ENCODE data around the gene THOP1.

The THOP1 gene

DNA sequence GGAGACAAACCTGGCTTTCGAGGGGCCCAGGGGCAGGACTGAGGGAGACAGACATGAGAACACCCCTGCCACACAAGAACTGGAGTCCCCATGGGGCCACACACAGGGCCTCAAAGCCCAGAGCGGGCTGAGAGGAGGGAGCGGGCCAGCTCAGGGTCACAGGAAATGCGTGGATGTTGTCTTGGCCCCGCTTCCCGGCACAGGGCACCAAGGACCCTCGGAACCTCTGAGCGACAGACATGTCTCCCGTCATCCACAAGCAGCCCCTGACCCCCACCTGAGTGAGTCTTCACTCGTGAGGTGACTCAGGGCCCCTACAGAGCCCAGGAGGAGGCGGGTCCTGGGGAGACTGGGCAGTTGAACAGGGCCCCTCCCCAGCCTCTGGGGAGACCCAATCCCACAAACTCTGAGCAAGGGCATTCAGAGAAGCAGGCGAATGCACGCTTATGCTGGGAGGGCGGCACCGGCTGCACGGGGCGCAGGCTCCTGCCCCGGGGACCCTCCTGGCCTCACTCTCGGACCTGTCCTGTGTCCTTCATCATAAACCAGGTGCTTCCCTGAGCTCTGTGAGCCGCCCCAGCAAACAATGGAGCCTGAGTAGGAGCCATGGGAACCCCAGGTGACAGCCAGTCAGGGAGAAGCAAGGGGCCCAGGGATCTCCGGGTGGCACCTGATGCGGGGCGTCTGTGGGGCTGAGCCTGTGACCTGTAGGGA is 22.4 kb upstream of the THOP1 start:
- no peak for DNase-seq (ENCODE audit: low read depth)

DNA sequence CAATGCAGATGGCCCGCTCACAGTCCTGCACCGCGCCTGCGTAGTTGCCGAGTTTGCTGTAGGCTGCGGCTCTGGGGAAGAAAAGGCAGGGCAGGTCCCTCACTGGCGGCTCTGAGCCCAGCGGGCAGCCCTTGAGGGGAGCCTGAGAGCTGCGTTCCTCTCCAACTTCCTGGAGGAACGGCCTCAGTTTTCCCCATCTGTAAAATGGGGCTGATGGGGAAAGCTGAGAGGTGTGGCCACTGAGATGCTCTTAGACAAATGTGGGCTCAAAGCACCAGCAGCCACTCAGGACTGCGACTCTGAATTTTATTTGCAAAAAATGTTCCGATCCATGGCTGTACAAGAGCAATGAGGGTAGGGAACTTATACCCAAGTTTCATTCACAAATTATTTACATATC is 21.6 kb upstream of the THOP1 start:
- no peak for DNase-seq (ENCODE audit: low read depth)

DNA sequence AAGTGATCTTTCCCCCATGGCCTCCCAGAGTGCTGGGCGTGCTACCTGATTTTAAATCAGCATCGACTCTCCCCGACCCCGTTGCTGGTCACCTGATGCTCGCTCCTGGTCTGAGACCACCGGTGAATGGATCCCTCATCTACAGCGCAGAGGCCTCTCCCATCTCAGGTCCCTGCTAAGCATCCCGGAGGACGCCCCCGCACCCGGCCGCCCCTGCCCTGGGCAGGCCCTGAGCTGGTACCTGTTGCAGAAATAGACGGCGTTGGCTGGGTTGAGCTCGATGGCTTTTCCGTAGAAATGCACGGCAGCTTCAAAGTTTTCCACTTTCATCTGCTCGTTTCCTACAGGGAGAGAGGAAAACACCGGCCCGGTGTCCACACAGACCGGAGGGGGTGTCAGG is 20.4 kb upstream of the THOP1 start:
- DNase-seq (ENCODE audit: low read depth): no peak

DNA sequence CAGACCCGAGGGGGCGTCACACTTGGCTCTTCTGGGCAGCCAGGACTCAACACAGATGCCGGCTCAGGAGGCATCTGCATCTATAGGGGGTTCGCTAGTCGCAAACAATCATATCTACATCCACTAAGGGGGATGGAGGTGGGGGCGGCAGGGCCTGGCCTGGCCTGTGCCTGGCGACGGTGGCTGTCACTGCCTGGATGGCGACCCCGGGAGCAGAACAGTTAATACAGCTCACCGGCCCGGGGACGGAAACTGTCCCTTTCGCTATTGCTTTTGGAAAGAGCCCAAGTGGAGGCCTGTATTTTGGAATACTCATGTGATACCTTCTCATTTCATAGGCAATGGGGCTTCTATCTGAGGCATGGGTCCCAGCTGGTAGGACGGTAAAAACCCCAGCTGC is 19.9 kb upstream of the THOP1 start:
- DNase-seq (ENCODE audit: low read depth): no peak

DNA sequence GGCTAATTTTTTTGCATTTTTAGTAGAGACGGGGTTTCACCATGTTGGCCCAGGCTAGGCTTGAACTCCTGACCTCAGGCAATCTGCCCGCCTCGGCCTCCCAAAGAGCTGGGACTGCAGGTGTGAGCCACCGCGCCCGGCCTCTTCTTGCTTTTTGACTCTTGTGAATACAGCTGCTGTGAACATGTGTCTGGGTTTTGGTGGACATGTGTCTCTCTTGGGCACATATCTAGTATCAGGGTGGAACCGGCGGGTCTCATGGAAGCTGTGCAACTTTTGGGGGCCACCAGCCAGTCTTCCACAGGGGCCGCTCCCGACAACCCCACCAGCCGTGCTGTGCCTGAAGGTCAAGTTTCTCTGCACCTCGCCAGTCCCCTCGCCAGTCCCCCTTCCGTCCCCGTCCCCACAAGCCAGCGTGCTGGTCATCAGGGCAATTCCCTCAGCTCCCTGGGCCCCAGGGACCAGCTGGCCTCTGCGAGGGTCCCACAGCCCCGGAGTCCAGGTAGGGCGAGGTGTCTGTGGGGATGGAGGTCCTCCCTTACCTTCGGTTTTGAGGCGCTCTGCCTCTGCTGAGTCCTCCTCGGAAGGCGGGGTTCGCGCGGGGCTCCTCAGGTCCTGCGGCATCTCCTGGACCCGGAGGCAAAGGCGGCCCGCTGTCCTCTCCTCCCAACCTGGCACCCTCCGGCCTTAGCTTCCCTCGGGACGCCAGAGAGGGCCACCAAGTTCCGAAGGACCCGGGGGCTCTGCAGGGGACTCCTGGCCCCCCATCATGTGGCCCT is 18.5 kb upstream of the THOP1 start:
- DNase-seq (ENCODE audit: low read depth): no peak

DNA sequence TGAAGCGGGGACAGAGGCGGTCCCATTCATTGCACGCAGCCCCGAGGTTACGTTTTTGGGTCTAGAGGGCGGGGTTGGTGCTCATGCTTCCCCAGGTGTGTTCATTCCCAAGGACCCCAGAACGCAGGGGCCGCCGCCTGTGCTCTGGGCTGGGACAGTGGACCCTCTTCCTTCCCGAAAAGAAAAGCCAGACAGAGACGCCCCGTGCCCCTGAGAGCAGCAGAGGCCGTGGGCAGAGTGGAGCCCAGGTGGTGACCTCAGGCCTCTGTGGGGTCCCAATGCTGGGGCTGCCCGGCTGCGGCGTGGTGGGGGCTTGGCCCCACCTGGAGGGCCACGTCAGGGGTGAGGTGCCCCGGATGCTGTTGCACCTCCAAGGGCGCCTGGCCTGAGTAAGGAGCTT is 17.6 kb upstream of the THOP1 start:
- DNase-seq (ENCODE audit: low read depth): no peak

DNA sequence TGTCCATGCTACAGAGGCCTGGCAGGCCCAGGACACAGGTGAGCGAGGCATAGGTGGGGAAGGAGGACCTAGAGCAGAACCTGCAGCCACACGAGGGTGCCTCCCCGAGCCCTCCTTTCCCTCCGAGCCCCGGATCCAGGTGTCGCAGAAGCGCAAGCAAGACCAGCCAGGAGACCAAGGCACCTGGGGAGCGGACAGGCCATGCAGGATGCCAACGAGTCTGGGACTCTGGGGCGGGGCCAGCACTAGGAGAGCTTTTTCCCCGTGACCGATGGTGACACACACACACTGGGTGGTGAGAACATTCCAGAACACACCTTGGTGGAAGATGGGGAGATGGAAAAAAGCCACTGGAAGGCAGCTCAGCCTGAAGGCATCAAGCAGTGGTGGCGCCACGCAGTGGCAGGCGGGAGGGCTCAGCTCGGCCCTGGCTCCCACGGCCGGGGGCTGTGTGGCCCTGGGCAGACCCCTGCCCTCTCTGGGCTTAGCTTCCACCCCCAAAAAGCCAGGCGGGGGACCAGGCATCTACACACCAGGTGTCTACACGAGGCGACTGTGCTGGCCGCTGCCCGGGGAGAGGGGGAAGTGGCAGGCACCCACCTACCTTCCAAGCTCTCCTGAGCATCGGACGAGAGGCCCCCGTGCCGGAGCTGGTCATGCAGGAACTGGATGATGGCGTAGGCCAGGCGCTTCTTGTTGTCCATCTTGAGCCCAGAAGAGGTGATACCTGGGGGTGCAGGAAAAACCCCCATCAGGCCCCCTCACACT is 16.8 kb upstream of the THOP1 start:
- no peak for DNase-seq (ENCODE audit: low read depth)

DNA sequence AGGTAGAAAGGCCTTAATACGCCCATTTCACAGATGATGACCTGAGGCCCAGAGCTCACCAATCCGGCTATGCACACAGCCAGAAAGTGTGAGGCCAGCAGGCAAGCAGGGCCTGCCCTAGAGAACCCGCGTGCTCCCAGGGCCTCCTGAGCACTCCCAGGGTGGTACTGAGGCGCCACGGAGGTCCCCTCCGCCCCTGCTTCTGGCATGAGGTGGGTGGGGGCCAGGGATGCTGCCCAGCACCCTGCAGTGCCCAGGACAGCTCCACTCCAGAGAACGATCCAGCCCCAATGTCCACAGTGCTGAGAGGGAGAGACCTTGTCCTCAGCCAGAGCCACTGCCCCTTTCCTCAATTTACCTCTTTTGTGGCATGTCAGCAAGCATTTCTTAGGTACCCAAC is 16.1 kb upstream of the THOP1 start:
- no peak for DNase-seq (ENCODE audit: low read depth)

DNA sequence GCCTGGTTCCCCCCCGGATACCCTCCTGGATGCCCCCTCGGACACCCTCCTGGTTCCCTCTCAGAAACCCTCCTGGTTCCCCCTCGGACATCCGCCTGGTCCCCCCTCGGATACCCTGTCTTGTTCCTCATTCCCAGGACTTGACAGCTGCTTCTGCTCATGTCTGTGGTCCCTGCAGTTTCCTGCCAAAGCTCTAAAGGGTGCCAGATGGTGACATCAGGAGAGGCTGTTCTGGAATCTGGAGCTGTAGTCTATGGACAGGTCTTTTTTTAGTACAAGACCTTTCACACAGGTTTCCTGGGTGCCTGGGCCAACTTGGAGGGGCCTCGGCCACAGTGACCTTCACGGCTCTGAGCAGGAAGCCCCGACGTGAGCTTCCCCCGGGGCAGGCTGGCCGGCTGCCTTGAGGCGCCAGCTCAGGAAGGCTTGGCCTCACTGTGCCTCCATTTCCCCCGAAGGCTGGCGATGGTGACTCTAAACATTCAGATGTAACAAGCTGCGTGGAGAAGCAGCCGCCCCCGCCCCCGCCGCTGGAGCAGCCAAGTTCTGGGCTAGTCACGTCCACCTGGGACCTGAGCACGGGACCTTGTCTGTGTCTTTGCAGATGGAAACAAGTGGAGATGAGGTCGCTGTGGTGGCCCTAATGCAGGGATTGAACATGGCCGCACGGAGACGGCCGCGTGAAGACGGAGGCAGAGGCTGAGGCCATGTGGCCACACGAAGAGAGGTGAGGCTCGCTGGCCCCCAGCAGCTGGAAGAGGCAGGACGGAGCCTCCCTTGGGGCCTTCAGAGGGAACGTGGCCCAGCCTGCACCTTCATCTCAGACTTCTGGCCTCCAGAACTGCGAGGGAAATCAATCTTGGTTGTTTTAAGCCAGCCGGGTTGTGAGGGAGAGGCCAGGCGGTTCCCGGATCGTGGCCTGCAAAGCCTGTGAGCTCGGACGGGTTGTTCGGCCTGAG is 15.0 kb upstream of the THOP1 start:
- DNase-seq (ENCODE audit: low read depth): no peak

DNA sequence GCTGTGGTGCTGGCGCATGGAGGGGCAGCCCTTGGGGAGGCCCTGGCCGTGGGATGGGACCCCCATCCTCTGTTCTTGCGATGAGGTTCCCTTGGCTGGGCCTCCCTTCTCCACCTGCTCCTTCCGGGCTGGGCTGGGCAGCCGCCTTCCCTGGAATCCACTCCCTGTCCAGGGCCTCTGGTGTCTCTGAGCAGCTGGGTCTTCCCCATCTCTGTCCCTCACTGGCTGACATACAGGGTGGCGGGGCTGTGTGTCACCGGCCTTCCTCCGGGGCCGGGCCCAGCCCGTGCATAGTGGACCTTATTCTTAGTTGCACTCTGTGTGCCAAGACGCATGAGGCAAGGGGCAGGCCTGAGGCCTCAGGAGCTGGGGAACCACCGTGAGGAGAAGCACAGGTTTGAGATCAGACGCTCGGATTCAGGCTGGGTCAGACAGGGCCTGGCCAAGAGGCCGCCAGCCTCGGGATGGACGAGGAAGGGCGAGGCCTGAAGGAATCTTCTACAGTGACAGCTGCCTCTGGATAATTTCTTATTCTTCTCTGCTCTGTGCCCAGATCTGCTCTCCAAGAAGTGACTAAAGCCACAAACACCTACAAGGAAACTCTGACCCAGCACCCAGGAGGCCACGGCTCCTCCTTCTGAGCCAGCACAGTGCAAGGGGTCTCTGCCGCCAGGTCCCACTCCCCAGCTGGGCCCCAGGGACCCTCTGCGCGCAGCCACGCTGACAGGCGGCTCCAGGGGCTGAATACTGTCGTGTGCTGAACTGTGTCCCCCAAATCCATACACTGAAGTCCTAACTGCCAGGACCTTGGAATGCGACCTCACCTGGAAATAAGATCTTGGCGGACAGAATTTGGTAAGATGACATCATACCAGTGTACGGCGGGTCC is 13.3 kb upstream of the THOP1 start:
- no peak for DNase-seq (ENCODE audit: low read depth)

DNA sequence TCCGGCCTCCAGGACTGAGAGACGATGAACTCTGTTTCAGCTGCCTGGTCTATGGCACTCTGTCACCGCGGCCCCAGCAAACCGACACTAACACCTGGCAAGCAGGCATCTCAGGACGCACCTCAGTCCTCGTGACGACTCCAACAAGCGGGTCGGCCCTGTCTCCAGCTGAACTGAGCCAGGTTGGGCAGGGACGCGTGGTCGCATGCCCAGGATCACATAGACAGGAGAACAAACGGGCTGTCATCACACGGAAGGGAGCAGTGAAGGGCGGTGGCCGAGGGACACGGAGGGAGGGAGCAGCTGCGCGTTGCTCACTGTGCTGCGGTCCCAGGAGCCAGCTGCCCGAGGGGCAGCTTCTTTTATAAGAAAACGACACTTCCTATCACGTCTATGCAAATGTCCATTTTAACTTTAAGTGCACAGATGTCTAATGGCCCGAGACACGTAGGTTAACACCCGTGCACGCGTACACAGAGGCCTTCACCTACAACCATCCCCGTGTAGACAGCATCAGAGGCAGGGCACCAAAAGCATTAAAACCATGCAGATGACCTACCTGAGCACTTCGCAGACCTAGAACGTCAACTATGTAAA is 11.1 kb upstream of the THOP1 start:
- no peak for DNase-seq (ENCODE audit: low read depth)

DNA sequence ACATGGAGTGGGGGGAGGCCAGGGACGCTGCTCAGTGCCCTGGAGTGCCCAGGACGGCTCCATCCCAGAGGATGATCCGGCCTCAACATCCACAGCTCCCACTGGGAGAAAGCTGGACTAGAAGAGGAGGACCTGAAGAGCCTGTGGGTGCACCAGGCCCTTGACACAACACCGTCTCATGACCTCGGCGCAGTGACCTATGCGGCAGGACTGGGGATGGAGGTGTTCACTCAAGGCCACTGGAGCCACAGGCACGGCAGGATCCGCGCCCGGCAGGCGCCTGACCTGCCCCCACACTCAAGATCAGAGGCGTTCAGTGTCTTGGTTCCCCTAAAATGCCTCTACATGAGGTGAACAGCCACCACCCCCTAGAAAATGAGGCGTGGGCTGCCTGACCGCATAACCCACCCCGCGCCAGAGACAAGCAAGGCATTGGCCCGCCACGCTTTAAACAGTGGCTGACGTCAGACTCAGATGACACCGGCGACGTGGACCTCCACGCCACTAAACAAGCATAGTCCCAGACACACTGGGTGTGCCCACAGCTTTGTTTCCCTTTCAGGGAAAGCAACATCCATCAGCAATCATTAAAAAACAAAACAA is 10.2 kb upstream of the THOP1 start:
- DNase-seq (ENCODE audit: low read depth): no peak

DNA sequence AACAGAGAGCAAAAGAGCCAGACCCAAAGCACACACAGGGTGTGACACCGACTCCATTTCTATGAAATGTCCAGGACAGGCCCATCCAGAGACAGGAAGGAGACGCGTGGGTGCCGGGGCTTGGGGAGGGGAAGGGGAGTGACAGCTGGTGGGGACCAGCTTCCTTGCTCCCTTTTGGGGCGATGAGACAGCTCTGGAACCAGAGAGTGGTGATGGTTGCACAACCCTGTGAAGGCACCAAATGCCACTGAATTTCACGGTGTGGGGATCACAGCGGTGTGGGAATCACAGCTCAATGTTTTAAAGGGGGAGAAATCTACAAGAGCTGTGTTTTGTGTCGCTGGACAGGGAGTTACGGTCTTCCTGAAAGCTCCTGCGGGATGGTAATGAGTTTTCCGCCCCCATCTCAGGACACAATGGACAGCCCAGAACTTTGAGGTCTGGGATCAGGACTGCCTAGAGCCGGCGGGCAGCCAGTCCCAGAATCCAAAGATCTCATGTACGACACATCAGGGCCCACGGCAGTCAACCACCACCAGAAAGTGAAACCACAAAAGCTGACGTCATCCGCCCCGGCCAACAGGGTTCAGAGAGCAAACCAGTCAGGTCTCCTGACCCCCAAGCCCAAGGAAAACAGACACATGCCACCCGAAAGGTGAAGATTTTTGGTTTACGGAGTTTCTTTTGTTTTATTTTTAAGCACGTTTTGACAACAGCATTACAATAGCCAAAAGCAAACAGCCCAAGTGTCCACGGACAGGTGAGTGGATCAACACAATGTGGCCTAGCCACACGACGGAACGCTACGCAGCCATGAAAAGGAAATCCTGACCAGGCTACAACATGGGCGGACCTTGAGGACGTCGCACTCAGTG is 9.5 kb upstream of the THOP1 start:
- peak; percentile 54 for DNase-seq (ENCODE audit: low read depth)

DNA sequence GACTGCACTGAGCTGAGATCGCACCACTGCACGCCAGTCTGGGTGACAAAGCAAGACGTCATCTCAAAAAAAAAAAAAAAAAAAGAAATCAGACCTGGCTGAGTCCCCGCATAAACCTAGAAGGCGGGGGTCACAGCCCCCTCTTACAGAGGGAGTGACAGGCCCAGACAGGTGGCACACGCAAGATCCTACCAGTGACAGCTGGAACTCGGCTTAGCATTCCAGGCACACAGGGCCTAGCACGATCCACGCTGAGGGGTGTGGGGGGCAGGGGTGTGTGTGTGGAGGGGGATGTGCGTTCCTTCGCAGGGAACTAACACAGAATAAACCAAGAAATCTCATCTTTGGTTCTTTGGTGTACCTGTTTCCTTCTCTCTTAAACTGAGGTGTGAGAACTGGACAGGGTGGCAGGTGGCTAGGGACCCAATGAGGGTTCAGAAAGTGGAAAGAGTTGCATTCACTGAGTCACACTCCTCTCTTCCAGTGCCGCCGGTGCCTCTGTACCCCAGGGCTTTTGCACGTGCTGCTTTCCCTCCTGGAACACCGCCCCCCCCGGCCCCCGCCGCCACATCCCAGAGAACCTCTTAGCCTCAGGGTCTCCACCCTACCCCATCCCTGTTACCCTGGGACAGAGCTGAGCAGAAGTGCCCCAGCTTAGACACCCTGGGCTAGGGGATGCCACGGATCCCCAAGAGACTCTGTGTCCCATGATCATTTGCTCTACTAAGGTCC is 7.2 kb upstream of the THOP1 start:
- DNase-seq (ENCODE audit: low read depth): no peak

DNA sequence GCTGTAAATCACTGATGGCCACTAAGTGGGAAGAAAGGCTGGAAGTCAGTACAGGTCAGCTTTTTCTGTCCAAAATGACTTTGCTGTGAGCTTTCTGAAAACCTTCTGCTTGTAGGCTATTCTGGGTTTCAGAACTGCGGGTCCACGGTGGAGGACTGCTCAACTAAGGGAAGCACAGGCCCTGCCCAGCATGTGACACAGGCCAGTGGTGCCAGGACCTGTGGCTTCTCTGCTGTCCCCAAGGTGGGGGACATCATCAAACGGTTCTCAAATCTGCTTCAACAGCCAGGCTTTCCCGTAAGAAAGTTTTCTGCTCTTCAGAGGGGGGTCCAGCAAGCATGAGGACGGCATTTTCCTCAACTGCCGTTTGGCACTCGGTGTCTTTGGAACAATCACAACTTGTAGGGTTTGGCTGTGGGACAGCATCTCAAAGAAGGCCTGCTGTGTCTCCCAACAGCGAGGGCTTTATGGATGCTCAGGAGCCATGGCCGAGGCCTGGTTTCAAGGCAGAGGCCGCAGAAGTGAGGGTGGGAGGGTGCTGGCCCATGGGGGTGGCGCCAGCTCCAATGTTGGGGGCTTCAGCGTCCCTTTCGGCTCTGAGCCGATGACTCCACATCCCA is 6.1 kb upstream of the THOP1 start:
- no peak for DNase-seq (ENCODE audit: low read depth)

DNA sequence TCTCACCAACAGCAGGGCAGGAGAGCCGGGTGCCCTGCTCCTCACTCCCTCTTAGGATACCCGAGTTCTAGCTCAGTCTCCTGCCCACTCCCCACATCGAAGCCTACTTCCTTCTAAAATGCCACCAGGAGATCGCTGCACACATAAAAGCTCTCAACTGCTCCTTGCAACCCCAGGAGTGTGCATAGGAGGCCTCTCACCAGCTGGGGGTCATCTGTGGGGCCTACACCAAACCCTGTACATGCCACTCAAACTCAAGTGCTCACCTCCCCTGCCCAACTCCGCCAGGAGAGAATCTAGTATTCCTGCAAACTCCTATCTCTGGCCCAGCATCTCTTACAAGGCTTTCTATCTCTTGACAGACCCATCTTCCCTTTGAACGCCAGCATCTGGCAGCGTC is 5.0 kb upstream of the THOP1 start:
- DNase-seq (ENCODE audit: low read depth): no peak

DNA sequence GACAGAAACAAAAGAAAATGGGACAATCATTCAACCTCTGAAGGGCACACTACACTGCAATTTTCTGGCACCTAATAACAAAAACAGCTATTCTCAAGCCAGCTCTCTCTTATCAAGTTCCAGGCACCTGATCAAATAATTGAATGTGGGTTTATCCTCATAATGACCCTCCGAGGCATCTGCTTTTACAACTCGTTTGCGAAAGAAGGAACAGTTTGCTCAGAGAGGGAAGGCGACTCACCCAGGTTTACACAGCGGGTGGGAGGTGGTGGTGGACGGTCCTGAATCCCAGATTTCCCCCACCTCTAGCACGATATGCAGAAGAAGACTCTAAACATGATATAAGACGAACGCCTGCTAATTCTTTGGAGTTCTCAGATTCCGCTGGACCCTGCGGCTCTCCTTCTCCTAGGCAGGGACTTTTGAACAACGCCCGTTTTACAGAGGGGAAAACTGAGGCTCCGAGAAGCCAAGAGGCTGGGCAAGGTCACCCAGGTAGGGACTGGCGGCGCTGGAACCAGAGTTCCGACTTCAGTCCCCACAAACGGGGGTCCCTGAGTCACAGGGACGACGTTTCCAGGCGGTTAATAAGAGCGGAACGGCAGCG is 2.9 kb upstream of the THOP1 start:
- no peak for DNase-seq (ENCODE audit: low read depth)

All from activated T-cell treated with anti-CD3 and anti-CD28 coated beads for 24 hours (primary cell).